GM12875 (cell line): Measurements from ENCODE around the gene KRTAP10-7.
"Not testable (repeated sequence)": the region's sequence is repeated elsewhere in the genome, so short reads cannot be mapped to it uniquely, and the experiment has no call there.

ENCODE experiments used
- H3K4me3 ChIP-seq: one replicate; pipeline ENCODE4 v1.5.1; 2011; ENCODE audit warnings: low read depth, low read length, control low read depth
- TF ChIP-seq, protein P1 (sequence below): IDR thresholded peaks from 2 replicates; pipeline ENCODE4 v1.5.1; 2011; ENCODE audit warnings: low read depth, mild to moderate bottlenecking, control low read depth, inconsistent platforms, low read length, moderate library complexity, borderline replicate concordance; ENCODE audit not compliant: insufficient read depth

KRTAP10-7 gene

DNA sequence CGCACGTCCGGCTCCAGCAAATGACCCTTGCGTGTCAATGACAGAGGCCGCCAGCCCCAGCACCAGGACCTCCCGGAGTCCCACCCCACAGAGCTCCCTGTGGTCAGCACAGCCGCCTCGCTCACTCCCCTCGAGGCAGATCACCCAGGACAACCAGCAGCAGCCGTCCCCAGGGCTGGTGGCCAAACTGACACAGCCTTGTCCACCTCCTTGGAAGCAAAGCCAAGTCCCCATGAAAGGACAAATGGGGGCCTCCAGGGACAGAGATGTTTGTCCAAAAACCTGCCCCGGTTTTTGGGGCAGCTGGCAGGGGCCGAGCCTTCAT lies 38.9 kb downstream of the KRTAP10-7 start:
- TF ChIP-seq, protein P1, sequence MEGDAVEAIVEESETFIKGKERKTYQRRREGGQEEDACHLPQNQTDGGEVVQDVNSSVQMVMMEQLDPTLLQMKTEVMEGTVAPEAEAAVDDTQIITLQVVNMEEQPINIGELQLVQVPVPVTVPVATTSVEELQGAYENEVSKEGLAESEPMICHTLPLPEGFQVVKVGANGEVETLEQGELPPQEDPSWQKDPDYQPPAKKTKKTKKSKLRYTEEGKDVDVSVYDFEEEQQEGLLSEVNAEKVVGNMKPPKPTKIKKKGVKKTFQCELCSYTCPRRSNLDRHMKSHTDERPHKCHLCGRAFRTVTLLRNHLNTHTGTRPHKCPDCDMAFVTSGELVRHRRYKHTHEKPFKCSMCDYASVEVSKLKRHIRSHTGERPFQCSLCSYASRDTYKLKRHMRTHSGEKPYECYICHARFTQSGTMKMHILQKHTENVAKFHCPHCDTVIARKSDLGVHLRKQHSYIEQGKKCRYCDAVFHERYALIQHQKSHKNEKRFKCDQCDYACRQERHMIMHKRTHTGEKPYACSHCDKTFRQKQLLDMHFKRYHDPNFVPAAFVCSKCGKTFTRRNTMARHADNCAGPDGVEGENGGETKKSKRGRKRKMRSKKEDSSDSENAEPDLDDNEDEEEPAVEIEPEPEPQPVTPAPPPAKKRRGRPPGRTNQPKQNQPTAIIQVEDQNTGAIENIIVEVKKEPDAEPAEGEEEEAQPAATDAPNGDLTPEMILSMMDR: no peak
- no peak overlapping the region for H3K4me3 ChIP-seq

DNA sequence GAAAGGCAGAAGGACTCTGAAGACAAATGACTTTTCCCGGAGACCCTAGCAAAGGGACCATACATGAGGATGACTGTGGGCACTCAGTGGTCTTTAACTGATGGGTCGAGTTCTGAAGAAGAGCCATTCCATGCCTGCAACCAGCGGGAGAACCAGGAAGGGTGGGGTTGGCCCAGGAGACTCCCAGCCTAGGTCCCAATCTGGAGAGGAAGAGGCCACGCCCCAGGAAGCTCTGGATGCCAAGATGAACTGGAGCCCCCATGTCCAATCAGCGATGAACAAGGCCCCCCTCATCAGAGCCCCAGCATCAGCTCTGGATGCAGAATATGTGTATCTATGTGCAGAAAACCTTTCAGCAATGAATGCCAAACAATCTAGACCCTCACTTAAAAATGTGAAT lies 40.4 kb downstream of the KRTAP10-7 start:
- TF ChIP-seq, protein P1: no peak
- H3K4me3 ChIP-seq: no peak overlapping the region

DNA sequence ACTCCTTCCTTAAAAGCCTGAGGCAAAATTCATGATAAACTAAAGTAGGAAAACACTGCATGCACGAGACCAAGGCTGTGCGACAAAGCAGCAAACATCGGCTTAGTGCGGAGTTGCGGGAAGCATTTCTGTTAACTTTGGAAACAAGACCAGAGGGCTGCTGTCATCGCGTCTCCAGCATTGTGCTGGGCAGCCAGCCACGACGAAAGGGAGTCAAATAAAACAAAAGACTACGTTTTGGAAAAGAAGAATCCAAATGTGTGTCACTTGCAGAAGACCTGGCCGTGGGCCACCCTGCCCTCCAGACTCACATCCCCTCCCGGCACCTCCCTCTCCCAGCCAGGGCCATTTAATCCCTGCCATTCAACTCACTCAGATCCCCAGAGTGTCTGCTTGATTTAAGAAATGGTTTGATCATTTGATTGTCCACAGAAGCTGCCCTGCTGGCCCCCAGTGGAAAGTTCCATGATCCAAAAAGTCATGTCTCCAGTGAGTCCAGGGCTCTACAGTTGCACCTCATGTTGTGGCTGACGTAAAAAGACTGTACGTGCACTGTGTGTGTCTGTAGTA lies 43.4 kb downstream of the KRTAP10-7 start:
- H3K4me3 ChIP-seq: no peak overlapping the region

DNA sequence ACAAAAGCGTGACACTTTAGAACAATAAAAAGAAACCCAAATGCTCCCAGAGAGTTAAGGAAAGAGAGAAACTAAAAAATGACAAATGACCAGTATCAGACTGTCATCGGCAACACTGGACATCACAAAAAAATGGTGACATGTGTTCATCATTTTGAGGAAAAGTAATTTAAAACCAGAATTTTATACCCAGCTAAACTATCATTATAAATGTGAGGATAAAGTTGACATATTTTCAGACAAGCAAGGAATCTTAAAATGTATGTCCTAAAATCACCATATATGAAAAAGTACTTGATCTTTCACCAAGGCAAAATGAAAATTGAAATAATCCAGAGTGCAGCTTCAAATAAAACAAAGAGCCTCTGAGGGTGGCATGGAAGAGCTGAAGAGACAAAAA lies 44.5 kb downstream of the KRTAP10-7 start:
- H3K4me3 ChIP-seq: no peak overlapping the region
- TF ChIP-seq, protein P1: no peak

More for the DNA sequence above, 43.4 kb downstream of the KRTAP10-7 start:
- TF ChIP-seq, protein P1: no peak

DNA sequence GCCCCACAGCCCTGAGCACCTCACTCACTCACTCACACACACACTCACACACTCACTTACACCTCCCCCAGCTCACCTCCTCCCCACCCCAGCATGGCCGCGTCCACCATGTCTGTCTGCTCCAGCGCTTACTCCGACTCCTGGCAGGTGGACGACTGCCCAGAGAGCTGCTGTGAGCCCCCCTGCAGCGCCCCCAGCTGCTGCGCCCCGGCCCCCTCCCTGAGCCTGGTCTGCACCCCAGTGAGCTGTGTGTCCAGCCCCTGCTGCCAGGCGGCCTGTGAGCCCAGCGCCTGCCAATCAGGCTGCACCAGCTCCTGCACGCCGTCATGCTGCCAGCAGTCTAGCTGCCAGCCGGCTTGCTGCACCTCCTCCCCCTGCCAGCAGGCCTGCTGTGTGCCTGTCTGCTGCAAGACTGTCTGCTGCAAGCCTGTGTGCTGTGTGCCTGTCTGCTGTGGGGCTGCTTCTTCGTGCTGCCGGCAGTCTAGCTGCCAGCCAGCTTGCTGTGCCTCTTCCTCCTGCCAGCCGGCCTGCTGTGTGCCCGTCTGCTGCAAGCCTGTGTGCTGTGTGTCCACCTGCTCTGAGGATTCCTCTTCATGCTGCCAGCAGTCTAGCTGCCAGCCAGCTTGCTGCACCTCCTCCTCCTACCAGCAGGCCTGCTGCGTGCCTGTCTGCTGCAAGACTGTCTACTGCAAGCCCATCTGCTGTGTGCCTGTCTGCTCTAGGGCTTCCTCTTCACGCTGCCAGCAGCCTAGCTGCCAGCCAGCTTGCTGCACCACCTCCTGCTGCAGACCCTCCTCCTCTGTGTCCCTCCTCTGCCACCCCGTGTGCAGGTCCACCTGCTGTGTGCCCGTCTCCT lies 46.2 kb downstream of the KRTAP10-7 start, which contains the start of gene KRTAP10-11:
Gene KRTAP10-11 (plus strand): TSS at position 49 of the 856 bp plus-strand sequence. CDS start 45 bp downstream, at position 94.
- H3K4me3 ChIP-seq: not testable (repeated sequence)

DNA sequence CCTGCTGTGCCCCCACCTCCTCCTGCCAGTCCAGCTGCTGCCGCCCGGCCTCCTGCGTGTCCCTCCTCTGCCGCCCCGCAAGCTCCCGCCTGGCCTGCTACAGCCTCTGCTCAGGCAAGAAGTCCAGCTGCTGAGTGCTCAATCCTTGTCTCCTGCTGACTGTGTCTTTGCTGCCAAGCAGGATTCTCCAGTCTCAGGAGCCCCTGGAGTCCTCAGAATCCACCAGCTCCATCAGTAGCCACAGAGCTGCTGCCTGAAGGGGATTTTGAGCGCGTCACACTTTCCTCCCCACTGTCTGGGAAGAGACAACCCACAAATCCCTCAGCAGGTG lies 46.8 kb downstream of the KRTAP10-7 start:
- no peak overlapping the region for H3K4me3 ChIP-seq
- TF ChIP-seq, protein P1: no peak

DNA sequence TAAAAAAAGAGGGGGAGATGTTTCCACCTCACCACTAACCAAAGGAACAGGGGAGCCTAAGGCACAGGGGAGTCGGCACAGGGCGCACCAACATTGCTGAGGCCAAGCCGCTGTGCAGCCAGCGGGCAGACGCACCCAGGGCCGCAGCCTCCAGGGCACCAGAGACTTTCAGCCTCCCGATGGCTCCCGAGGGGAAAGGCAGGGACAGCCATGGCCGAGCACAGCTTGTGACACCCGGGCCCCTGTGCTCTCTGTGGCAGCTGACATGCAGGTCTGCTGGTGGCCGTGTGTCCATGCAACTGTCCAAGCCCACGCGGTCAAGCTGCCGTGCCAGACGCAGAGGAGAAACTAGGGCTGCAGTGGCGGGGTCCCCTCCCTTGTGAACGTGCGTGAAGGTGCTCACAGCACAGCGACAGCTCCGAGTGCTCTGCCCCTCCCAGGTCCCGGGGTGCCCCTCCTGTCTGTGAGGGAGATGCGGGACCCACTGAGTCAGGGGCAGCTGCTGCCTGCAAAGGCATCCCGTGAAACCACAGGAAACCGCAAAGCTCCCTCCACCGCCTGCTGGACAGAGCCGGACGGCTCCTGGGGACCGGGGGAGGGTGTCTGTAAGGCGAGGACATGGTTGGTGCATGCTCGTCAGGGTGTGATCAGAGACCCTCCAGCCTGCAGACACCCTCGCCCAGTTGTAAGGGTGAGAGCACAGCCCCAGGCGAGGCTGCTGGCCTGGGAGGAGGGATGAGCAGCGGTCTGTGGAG lies 48.3 kb downstream of the KRTAP10-7 start:
- TF ChIP-seq, protein P1: no peak
- no peak overlapping the region for H3K4me3 ChIP-seq
